ENCODE data around the gene ACAP3. TPM values are rescaled to one million over a fixed set of nuclear protein-coding genes. Genes with fewer than 3 reads are reported as not detected.

The ACAP3 gene
- total RNA-seq, 1 donor from 2014 or later = 49.7 TPM

DNA sequence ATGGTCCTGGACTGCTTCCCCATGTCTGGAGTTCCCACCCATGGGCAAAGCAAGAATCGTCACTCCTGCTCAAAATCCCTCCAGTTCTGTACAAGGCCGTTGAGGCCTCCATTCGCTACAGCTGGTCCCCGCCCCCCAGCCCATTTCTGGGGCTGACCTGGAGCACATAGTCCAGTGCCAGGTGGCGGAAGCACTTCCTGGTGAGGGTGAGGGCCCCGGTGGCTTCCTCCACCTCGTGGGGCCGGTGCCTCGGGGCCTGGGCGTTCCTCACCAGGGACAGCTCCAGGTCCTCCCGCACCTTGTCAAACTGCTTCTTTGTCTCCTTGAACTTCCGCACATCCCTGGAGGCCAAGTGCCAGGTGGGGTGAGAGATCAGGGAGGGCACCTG, 7.4 kb downstream of the ACAP3 start:
- DNase-seq = no peak
- Histone ChIP-seq H3K36me3 (peaks cover 19% of the 10 kb centered on the region), H3K27ac (replicated peaks) (no peak overlapping the region), H3K4me1 (peaks cover 29% of the 10 kb centered on the region), H3K27me3 (ENCODE audit: low read depth) (no peaks in the 10 kb centered on the region), H3K4me3 (no peak overlapping the region), H3K9me3 (replicated peaks) (no peaks in the 10 kb centered on the region)
- TF ChIP-seq, protein P1, sequence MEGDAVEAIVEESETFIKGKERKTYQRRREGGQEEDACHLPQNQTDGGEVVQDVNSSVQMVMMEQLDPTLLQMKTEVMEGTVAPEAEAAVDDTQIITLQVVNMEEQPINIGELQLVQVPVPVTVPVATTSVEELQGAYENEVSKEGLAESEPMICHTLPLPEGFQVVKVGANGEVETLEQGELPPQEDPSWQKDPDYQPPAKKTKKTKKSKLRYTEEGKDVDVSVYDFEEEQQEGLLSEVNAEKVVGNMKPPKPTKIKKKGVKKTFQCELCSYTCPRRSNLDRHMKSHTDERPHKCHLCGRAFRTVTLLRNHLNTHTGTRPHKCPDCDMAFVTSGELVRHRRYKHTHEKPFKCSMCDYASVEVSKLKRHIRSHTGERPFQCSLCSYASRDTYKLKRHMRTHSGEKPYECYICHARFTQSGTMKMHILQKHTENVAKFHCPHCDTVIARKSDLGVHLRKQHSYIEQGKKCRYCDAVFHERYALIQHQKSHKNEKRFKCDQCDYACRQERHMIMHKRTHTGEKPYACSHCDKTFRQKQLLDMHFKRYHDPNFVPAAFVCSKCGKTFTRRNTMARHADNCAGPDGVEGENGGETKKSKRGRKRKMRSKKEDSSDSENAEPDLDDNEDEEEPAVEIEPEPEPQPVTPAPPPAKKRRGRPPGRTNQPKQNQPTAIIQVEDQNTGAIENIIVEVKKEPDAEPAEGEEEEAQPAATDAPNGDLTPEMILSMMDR (IDR thresholded peaks at IDR 0.05; ENCODE audit: borderline replicate concordance) = no peak
- intact Hi-C loops (cut with micrococcal nuclease) = no loop called here

DNA sequence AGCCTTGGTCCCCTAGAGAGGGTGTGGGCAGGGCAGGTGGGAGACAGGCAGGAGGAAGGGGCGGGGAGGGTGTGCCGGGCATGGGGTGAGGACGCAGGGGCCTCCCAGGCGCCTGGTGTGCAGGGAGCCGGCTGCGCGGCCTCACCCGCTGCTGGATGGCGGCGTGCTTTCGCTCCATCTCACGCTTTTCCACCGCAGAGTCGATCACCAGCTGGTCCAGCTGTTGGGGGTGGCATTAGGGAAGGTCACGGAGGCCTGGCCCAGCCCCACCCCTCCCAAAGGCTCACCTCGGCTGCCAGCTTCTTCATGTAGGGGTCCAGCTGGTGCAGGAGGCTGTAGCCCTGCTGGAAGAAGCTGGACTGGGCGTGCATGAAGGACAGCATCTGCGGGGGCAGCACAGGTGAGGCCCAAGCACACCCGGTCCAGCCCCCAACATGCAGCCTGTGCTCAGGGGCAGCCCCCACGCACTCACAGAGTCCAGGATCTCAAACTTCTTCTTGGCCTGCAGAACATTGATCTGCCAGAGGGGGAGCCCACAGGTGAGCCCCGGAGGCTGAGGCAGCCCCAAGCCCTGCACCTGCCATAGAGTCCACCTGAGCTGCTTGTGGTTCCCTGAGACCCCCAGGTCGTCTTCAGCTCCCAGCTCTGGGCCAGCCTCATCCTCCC, 7.9 kb downstream of the ACAP3 start:
- TF ChIP-seq, protein P1 (IDR thresholded peaks at IDR 0.05; ENCODE audit: borderline replicate concordance) = peak; percentile 22
- no peak overlapping the region for H3K27ac ChIP-seq (replicated peaks)
- peaks cover 23% of the 10 kb centered on the region for H3K4me1 ChIP-seq
- no peaks in the 10 kb centered on the region for H3K9me3 ChIP-seq (replicated peaks)
- no peaks in the 10 kb centered on the region for H3K27me3 ChIP-seq (ENCODE audit: low read depth)
- intact Hi-C loops (cut with micrococcal nuclease) = no loop called here
- no peak overlapping the region for H3K4me3 ChIP-seq
- H3K36me3 ChIP-seq = peaks cover 24% of the 10 kb centered on the region
- no peak for DNase-seq

- H3K27ac ChIP-seq (replicated peaks) = no peak overlapping the region
- H3K4me3 ChIP-seq = no peak overlapping the region
- no peak for DNase-seq
- H3K4me1 ChIP-seq = peaks cover 16% of the 10 kb centered on the region
- intact Hi-C loops (cut with micrococcal nuclease) = no loop called here
- TF ChIP-seq, protein P1 (IDR thresholded peaks at IDR 0.05; ENCODE audit: borderline replicate concordance) = no peak
- peaks cover 32% of the 10 kb centered on the region for H3K36me3 ChIP-seq
- no peaks in the 10 kb centered on the region for H3K9me3 ChIP-seq (replicated peaks)
- H3K27me3 ChIP-seq (ENCODE audit: low read depth) = no peaks in the 10 kb centered on the region
Measured at GRCh38 chr1:1298861-1299685, 8.7 kb downstream of the ACAP3 start.

GRCh38 chr1:1297802-1298424, 9.8 kb downstream of the ACAP3 start:
- TF ChIP-seq, protein P1 (IDR thresholded peaks at IDR 0.05; ENCODE audit: borderline replicate concordance) = no peak
- Histone ChIP-seq H3K36me3 (peaks cover 41% of the 10 kb centered on the region), H3K27me3 (ENCODE audit: low read depth) (no peaks in the 10 kb centered on the region), H3K9me3 (replicated peaks) (no peaks in the 10 kb centered on the region), H3K4me1 (peaks cover 5% of the 10 kb centered on the region), H3K4me3 (no peak overlapping the region), H3K27ac (replicated peaks) (no peak overlapping the region)
- no peak for DNase-seq
- intact Hi-C loops (cut with micrococcal nuclease) = no loop called here

- Histone ChIP-seq H3K4me3 (no peak overlapping the region), H3K9me3 (replicated peaks) (no peaks in the 10 kb centered on the region), H3K4me1 (peaks cover 11% of the 10 kb centered on the region), H3K36me3 (peaks cover 42% of the 10 kb centered on the region), H3K27me3 (ENCODE audit: low read depth) (no peaks in the 10 kb centered on the region), H3K27ac (replicated peaks) (no peak overlapping the region)
- intact Hi-C loops (cut with micrococcal nuclease) = no loop called here
- TF ChIP-seq, protein P1 (IDR thresholded peaks at IDR 0.05; ENCODE audit: borderline replicate concordance) = no peak
- DNase-seq = no peak
Measured at GRCh38 chr1:1296070-1297061, 11.4 kb downstream of the ACAP3 start.

Data from left ventricle myocardium inferior (tissue), 1 donor.